Naive thymus-derived CD4-positive, alpha-beta T cell (primary cell): Measurements from ENCODE around the gene RNU6-1. TPM values are rescaled to one million over a fixed set of nuclear protein-coding genes. Genes with fewer than 3 reads are reported as not detected.

Source experiments
- ATAC-seq: fragments of 150-1000 bp; cut with Tn5 transposase; 2 replicates; pipeline ENCODE4 v1.10.0; 2021; ENCODE audit warnings: mild to moderate bottlenecking, moderate library complexity
- CTCF ChIA-PET: fragments of 350-600 bp; sonication (Branson Sonifier 250); formaldehyde crosslinking; loops from one replicate; lab custom pipeline; 2021; ENCODE audit warnings: antibody characterized with exemption; lab: Charles Lee
- POLR2A ChIA-PET: fragments of 350-600 bp; sonication (Branson Sonifier 250); formaldehyde crosslinking; loops from one replicate; lab custom pipeline; 2021; ENCODE audit warnings: antibody characterized with exemption, inconsistent platforms; lab: Charles Lee
- DNase-seq, 9 donors: peaks; one replicate each; pipeline versions ENCODE4 v3.0.0 to v3.0.0-alpha.2; 2020 to 2022; ENCODE audit warnings: mixed read lengths in 1 of 9
- H3K27ac ChIP-seq: one replicate; pipeline ENCODE4 v1.7.0; 2013; ENCODE audit warnings: mild to moderate bottlenecking, low read depth, low read length, moderate library complexity
- H3K27me3 ChIP-seq, 2 donors: one replicate each; pipeline ENCODE4 v1.7.0; 2013; ENCODE audit warnings: low read length in 2 of 2, mild to moderate bottlenecking in 2 of 2, moderate library complexity in 2 of 2; ENCODE audit not compliant: control insufficient read depth in 2 of 2, insufficient read depth in 2 of 2
- H3K36me3 ChIP-seq, 3 experiments: 1 replicate in 2 of 3; 2 replicates in 1 of 3; pipeline ENCODE4 v1.7.0; 2013; ENCODE audit warnings: low read length in 3 of 3, mild to moderate bottlenecking in 3 of 3, moderate library complexity in 1 of 3; ENCODE audit not compliant: insufficient read depth in 3 of 3, control insufficient read depth in 2 of 3
- H3K4me1 ChIP-seq, 2 donors: one replicate each; pipeline ENCODE4 v1.7.0; 2013; ENCODE audit warnings: low read length in 2 of 2, mild to moderate bottlenecking in 2 of 2, moderate library complexity in 1 of 2; ENCODE audit not compliant: control insufficient read depth in 2 of 2, insufficient read depth in 2 of 2
- H3K4me3 ChIP-seq: 2 replicates; pipeline ENCODE4 v1.7.0; 2013; ENCODE audit warnings: mild to moderate bottlenecking, low read length
- H3K9me3 ChIP-seq, 3 experiments: 1 replicate in 2 of 3; 2 replicates in 1 of 3; pipeline ENCODE4 v1.7.0; 2013; ENCODE audit warnings: low read length in 3 of 3; ENCODE audit not compliant: control insufficient read depth in 2 of 3
- H3K27ac Mint-ChIP-seq, 9 donors: one replicate each; pipeline ENCODE4 v1.8.0; 2020 to 2022; ENCODE audit warnings: mixed read lengths in 9 of 9, mild to moderate bottlenecking in 8 of 9, moderate library complexity in 5 of 9, inconsistent platforms in 2 of 9
- H3K27me3 Mint-ChIP-seq, 5 donors: one replicate each; pipeline ENCODE4 v1.8.0; 2021 to 2022; ENCODE audit warnings: mixed read lengths in 5 of 5, mild to moderate bottlenecking in 1 of 5
- H3K36me3 Mint-ChIP-seq, 5 donors: one replicate each; pipeline ENCODE4 v1.8.0; 2020 to 2022; ENCODE audit warnings: mixed read lengths in 5 of 5, mild to moderate bottlenecking in 3 of 5, inconsistent platforms in 1 of 5
- H3K4me1 Mint-ChIP-seq, 7 donors: one replicate each; pipeline ENCODE4 v1.8.0; 2020 to 2022; ENCODE audit warnings: mixed read lengths in 7 of 7, mild to moderate bottlenecking in 3 of 7, inconsistent platforms in 1 of 7
- H3K4me3 Mint-ChIP-seq, 10 donors: one replicate each; pipeline ENCODE4 v1.8.0; 2020 to 2022; ENCODE audit warnings: mild to moderate bottlenecking in 10 of 10, mixed read lengths in 10 of 10, moderate library complexity in 6 of 10, inconsistent platforms in 2 of 10
- H3K9me3 Mint-ChIP-seq, 11 donors: one replicate each; pipeline ENCODE4 v1.8.0; 2020 to 2022; ENCODE audit warnings: mixed read lengths in 11 of 11, mild to moderate bottlenecking in 4 of 11, inconsistent platforms in 1 of 11, moderate library complexity in 1 of 11
- intact Hi-C, 2 donors: fragments of 100-400 bp; cut with micrococcal nuclease; formaldehyde crosslinking; loops; one replicate each; pipeline ENCODE4 v1.15.1; 2023
- polyA plus RNA-seq, 2 donors: library from polyadenylated mRNA; unstranded; fragments of 300-500 nt; fragmentation: Illumina TruSeq; gene quantifications; one replicate each; pipeline ENCODE4 v1.2.3, GENCODE V29; 2021
- total RNA-seq, 6 experiments: library from RNA in 5 of 6; stranded (reverse) in 5 of 6; gene quantifications; 1 replicate in 5 of 6; 2 replicates in 1 of 6; pipeline ENCODE4 v1.2.3 and lab custom pipeline; 2021 to 2026

The RNU6-1 gene
- total and polyA plus RNA-seq, 7 experiments from 2014 or later = not detected

DNA sequence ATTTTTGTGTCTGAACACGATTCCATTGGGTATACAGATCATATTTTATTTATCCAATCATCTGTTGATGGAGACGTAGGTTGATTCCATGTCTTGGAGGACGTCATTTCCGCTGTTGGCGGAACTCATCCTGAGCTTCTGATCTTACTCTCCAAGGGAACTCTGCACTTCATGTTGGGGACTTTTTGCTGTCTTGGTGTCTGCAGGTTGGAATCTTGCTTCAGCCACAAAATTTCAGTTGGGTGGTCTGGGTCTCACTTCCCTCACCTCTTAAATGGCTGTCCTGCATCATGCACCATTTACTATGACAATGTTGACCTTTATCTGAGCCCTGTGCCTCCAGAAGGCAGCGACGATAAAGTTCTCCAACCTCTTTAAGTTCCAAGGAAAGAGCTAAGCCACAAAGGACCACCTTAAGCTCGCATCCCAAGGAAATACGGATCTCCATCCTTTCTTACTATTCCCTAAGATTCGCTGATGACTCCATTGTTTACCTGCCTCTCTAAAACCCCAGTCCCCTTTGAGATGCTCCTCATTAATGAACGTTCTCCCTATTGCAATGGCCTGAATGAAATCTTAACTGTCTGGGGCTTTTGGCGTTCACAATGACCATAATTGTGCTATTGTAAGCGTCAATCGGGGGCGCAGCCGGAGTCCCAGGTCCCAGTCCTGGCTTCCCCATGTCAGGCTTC is 23.1 kb upstream of the RNU6-1 start:
- H3K36me3 Mint-ChIP-seq = no peaks in the 10 kb centered on the region
- H3K9me3 Mint-ChIP-seq = no peaks in the 10 kb centered on the region
- Histone ChIP-seq H3K4me1 (peaks cover 0 to 5% of the 10 kb centered on the region in 2 donors), H3K4me3 (no peak overlapping the region), H3K36me3 (no peaks in the 10 kb centered on the region), H3K9me3 (no peaks in the 10 kb centered on the region), H3K27me3 (no peaks in the 10 kb centered on the region), H3K27ac (no peak overlapping the region)
- peaks cover 0 to 4% (median 3%) of the 10 kb centered on the region in 7 donors for H3K4me1 Mint-ChIP-seq
- H3K27me3 Mint-ChIP-seq = peaks cover 8 to 46% (median 9%) of the 10 kb centered on the region in 5 donors
- no peak overlapping the region for H3K27ac Mint-ChIP-seq
- peak overlapping the region in 3 of 10 donors; percentile 43 to 65 (median 44) for H3K4me3 Mint-ChIP-seq
- DNase-seq = no peak
- intact Hi-C loops = loop anchor here (1.0 to 2.0 kb wide), 5 partner anchors 23 to 367 kb away; partner anchors contain the start of genes PIAS1 (in 1 of the 2) and RNU6-1 (in 1 of the 2)
- POLR2A ChIA-PET = interaction anchor here (1.7 kb wide), 1 partner anchor 22 kb away, joined by 6 read pairs; no protein-coding TSS in a partner anchor
- CTCF ChIA-PET = interaction anchor here (0.6 to 1.4 kb wide), 7 partner anchors 9 to 1298 kb away, joined by 3 to 4 read pairs (median 3); no protein-coding TSS in a partner anchor
- ATAC-seq = no peak

DNA sequence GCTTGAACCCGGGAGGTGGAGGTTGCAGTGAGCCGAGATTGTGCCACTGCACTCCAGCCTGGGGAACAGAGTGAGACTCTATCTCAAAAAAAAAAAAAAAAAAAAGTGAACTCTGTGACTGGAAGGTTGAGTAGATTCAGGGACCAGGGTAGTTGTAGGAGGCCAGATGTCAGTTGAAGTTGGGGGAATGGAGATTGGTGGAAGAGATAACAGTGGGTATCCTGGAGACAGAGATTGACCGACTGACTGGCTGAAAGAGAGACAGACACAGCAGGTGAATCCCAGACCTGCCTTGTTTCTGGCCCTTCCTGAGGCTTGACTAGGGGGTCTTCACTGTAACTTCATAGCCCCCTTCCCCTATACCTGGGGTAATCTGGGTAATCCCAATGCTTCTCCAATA is 22.1 kb upstream of the RNU6-1 start:
- no peaks in the 10 kb centered on the region for H3K9me3 Mint-ChIP-seq
- Histone ChIP-seq H3K4me1 (peaks cover 0 to 5% of the 10 kb centered on the region in 2 donors), H3K4me3 (no peak overlapping the region), H3K27ac (no peak overlapping the region), H3K9me3 (no peaks in the 10 kb centered on the region), H3K27me3 (no peaks in the 10 kb centered on the region), H3K36me3 (no peaks in the 10 kb centered on the region)
- POLR2A ChIA-PET = no interaction called here
- no peak for ATAC-seq
- peaks cover 8 to 40% (median 9%) of the 10 kb centered on the region in 5 donors for H3K27me3 Mint-ChIP-seq
- no peak overlapping the region for H3K27ac Mint-ChIP-seq
- intact Hi-C loops = loop anchor here in 1 of 2 donors (2.0 kb wide), 1 partner anchor 193 kb away; the partner anchor contains the start of gene PIAS1
- no peak for DNase-seq
- H3K36me3 Mint-ChIP-seq = no peaks in the 10 kb centered on the region
- CTCF ChIA-PET = interaction anchor here (0.7 kb wide), 2 partner anchors 368 to 445 kb away, joined by 3 to 4 read pairs; partner anchors contain the start of gene CLN6
- peak overlapping the region in 1 of 10 donors; percentile 38 for H3K4me3 Mint-ChIP-seq
- H3K4me1 Mint-ChIP-seq = peaks cover 0 to 4% (median 3%) of the 10 kb centered on the region in 7 donors

DNA sequence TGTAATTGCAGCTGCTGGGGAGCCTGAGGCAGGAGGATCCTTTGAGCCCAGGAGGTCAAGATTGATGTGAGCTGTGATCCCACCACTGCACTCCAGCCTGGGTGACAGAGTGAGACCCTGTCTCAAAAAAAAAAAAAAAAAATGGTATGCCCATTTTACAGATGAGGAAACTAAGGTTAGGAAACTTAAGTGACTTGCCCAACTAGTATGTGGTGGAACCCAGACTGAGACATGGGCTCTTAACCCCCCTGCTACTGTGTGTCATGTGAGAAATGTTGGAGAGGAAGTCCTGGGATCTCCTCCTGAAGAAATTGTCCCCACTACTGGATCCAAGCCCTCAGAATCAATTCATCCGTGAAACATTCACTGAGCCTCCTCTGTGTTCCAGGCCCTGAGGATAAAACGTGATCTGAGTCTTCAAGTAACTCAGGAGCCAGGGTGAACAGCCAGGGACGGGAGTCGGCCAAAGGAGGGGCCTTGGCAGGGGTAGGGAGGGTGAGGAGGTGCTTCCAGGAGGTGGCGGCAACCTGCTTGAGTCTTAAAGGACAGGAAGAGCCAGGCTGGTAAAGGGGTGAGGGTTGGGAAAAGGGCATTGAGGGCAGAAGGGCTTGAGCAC is 19.6 kb upstream of the RNU6-1 start:
- Histone ChIP-seq H3K4me3 (no peak overlapping the region), H3K36me3 (no peaks in the 10 kb centered on the region), H3K4me1 (peaks cover 0 to 5% of the 10 kb centered on the region in 2 donors), H3K9me3 (no peaks in the 10 kb centered on the region), H3K27ac (no peak overlapping the region), H3K27me3 (no peaks in the 10 kb centered on the region)
- no peak for ATAC-seq
- Mint-ChIP-seq H3K4me1 (peaks cover 0 to 6% (median 3%) of the 10 kb centered on the region in 7 donors), H3K9me3 (no peaks in the 10 kb centered on the region), H3K27ac (no peak overlapping the region), H3K27me3 (peaks cover 4 to 22% (median 8%) of the 10 kb centered on the region in 5 donors), H3K36me3 (no peaks in the 10 kb centered on the region), H3K4me3 (no peak overlapping the region)
- POLR2A ChIA-PET = no interaction called here
- DNase-seq = no peak
- intact Hi-C loops = no loop called here
- CTCF ChIA-PET = no interaction called here

DNA sequence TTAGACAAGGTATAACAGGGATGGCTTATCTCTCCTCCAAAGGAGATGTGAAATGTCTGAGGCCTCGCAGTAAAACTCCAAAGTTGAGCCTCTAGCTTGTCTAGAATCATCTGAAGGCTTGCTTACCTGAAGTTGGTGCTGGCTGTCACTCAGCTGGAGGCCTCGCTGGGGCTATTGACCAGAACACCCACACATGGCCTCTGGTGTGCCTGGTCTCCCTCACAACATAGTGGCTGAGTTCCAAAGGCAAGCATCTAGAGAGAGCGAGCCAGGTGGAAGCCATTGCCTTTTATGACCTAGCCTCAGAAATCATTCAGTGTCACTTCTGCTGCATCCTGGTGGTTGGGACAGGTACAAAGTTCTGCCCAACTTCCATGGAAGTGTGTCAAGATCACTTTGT is 17.4 kb upstream of the RNU6-1 start:
- ChIA-PET CTCF (interaction anchor here (0.9 kb wide), 1 partner anchor 353 kb away, joined by 3 read pairs; no protein-coding TSS in a partner anchor), POLR2A (no interaction called here)
- no peak overlapping the region for H3K4me3 Mint-ChIP-seq
- H3K36me3 ChIP-seq = no peaks in the 10 kb centered on the region
- H3K27ac Mint-ChIP-seq = no peak overlapping the region
- no peak overlapping the region for H3K27ac ChIP-seq
- intact Hi-C loops = no loop called here
- H3K9me3 ChIP-seq = no peaks in the 10 kb centered on the region
- H3K9me3 Mint-ChIP-seq = no peaks in the 10 kb centered on the region
- no peaks in the 10 kb centered on the region for H3K36me3 Mint-ChIP-seq
- H3K27me3 Mint-ChIP-seq = peaks cover 0 to 13% (median 0%) of the 10 kb centered on the region in 5 donors
- no peaks in the 10 kb centered on the region for H3K27me3 ChIP-seq
- H3K4me3 ChIP-seq = no peak overlapping the region
- H3K4me1 ChIP-seq = no peaks in the 10 kb centered on the region
- ATAC-seq (no peak), DNase-seq (no peak)
- peaks cover 0 to 3% (median 0%) of the 10 kb centered on the region in 7 donors for H3K4me1 Mint-ChIP-seq

DNA sequence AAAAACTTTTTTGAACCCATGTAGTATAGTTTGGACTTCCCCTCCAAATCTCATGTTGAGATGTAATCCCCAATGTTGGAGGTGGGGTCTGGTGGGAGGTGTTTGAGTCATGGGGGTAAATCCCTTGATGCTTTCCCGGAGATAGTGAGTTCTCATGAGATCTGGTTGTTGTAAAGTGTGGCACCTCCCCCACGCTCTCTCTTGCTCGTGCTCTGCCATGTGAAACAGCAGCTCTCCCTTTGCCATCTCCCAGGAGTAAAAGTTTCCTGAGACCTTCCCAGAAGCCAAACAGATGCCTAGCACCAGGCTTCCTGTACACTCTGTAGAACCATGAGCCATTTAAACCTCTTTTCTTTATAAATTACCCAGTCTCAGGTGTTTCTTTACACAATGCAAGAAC is 16.0 kb upstream of the RNU6-1 start:
- Histone ChIP-seq H3K27me3 (no peaks in the 10 kb centered on the region), H3K9me3 (no peaks in the 10 kb centered on the region), H3K36me3 (no peaks in the 10 kb centered on the region), H3K4me1 (no peaks in the 10 kb centered on the region), H3K4me3 (no peak overlapping the region), H3K27ac (no peak overlapping the region)
- H3K27me3 Mint-ChIP-seq = peaks cover 0 to 11% (median 2%) of the 10 kb centered on the region in 5 donors
- intact Hi-C loops = no loop called here
- ATAC-seq (no peak), DNase-seq (no peak)
- ChIA-PET POLR2A (no interaction called here), CTCF (no interaction called here)
- H3K4me3 Mint-ChIP-seq = no peak overlapping the region
- H3K27ac Mint-ChIP-seq = no peak overlapping the region
- no peaks in the 10 kb centered on the region for H3K9me3 Mint-ChIP-seq
- peaks cover 0 to 3% (median 0%) of the 10 kb centered on the region in 7 donors for H3K4me1 Mint-ChIP-seq
- H3K36me3 Mint-ChIP-seq = peaks cover 0 to 4% (median 0%) of the 10 kb centered on the region in 5 donors

DNA sequence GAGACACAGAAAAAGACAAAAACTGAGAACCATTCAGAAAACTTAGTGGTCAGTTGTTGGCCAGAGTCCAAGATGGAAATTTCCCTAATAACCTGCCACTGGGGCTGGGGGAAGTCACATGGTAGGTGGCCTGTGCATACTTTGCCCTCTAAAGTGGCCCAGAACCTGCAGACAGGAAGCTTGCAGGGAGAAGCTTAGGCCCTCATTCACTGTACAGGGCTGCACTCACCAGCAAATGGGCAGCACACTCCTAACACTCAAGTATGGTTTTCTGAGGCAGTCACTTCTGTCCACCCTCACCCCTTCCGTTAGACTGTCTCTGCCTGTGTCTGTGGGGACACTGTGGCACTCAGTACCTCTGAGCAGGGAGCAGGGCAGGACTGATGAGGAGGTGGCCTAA is 14.5 kb upstream of the RNU6-1 start:
- H3K36me3 ChIP-seq = no peaks in the 10 kb centered on the region
- Mint-ChIP-seq H3K27me3 (peaks cover 0 to 15% (median 8%) of the 10 kb centered on the region in 5 donors), H3K9me3 (peaks cover 0 to 5% (median 0%) of the 10 kb centered on the region in 11 donors), H3K27ac (no peak overlapping the region), H3K4me3 (no peak overlapping the region), H3K36me3 (peaks cover 0 to 4% (median 0%) of the 10 kb centered on the region in 5 donors), H3K4me1 (peaks cover 0 to 4% (median 0%) of the 10 kb centered on the region in 7 donors)
- DNase-seq (no peak), ATAC-seq (no peak)
- no peak overlapping the region for H3K27ac ChIP-seq
- no peaks in the 10 kb centered on the region for H3K9me3 ChIP-seq
- CTCF ChIA-PET = no interaction called here
- intact Hi-C loops = no loop called here
- no peak overlapping the region for H3K4me3 ChIP-seq
- no peaks in the 10 kb centered on the region for H3K4me1 ChIP-seq
- POLR2A ChIA-PET = no interaction called here
- peaks cover 0 to 3% of the 10 kb centered on the region in 2 donors for H3K27me3 ChIP-seq
